MM.1S (cell line): ENCODE results near the gene KRT76.

Experiments
- EZH2 ChIP-seq: fragments of 300-600 bp; sonication (generic); optimal IDR thresholded peaks from 2 replicates; pipeline ENCODE3; 2017; ENCODE audit warnings: low read depth, mild to moderate bottlenecking, antibody characterized with exemption, low read length, mixed read lengths
- EZH2phosphoT487 ChIP-seq: fragments of 300-600 bp; sonication (generic); IDR thresholded peaks from 2 replicates; pipeline ENCODE4 v1.6.1; 2018; ENCODE audit warnings: antibody characterized with exemption, low read length
- TF ChIP-seq, protein P1 (sequence below): fragments of 300-600 bp; sonication (generic); IDR thresholded peaks from 2 replicates; pipeline ENCODE4 v1.5.1; 2016; ENCODE audit warnings: antibody characterized with exemption, low read length, mixed read lengths

- TF ChIP-seq EZH2 (no peak), EZH2phosphoT487 (no peak)
- TF ChIP-seq, protein P1, sequence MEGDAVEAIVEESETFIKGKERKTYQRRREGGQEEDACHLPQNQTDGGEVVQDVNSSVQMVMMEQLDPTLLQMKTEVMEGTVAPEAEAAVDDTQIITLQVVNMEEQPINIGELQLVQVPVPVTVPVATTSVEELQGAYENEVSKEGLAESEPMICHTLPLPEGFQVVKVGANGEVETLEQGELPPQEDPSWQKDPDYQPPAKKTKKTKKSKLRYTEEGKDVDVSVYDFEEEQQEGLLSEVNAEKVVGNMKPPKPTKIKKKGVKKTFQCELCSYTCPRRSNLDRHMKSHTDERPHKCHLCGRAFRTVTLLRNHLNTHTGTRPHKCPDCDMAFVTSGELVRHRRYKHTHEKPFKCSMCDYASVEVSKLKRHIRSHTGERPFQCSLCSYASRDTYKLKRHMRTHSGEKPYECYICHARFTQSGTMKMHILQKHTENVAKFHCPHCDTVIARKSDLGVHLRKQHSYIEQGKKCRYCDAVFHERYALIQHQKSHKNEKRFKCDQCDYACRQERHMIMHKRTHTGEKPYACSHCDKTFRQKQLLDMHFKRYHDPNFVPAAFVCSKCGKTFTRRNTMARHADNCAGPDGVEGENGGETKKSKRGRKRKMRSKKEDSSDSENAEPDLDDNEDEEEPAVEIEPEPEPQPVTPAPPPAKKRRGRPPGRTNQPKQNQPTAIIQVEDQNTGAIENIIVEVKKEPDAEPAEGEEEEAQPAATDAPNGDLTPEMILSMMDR = no peak
Measured at GRCh38 chr12:52821826-52822660, 44.9 kb upstream of the KRT76 start.
